Activated naive CD8-positive, alpha-beta T cell treated with anti-CD3 and anti-CD28 coated beads, Interleukin-2, amount 10 ng/mL, durations not matched to agents 7 days and 5 days (primary cell): Measurements from ENCODE around the gene IMPG2. TPM values are rescaled to one million over a fixed set of nuclear protein-coding genes. Genes with fewer than 3 reads are reported as not detected.
"Not testable (repeated sequence)": the region's sequence is repeated elsewhere in the genome, so short reads cannot be mapped to it uniquely, and the experiment has no call there.

ENCODE experiments used
- ATAC-seq: fragments of 150-1000 bp; cut with Tn5 transposase; one replicate; pipeline ENCODE4 v1.10.0; 2021; ENCODE audit warnings: low read depth, moderate library complexity
- POLR2A ChIA-PET: fragments of 350-600 bp; sonication (Branson Sonifier 250); formaldehyde crosslinking; loops from one replicate; lab custom pipeline; 2021; ENCODE audit warnings: antibody characterized with exemption; lab: Charles Lee
- DNase-seq: peaks from one replicate; pipeline ENCODE4 v3.0.0; 2021
- H3K27ac Mint-ChIP-seq: one replicate; pipeline ENCODE4 v1.8.0; 2022; ENCODE audit warnings: mild to moderate bottlenecking, mixed read lengths
- H3K27me3 Mint-ChIP-seq: one replicate; pipeline ENCODE4 v1.8.0; 2022; ENCODE audit warnings: mild to moderate bottlenecking, moderate library complexity, mixed read lengths
- H3K36me3 Mint-ChIP-seq: one replicate; pipeline ENCODE4 v1.8.0; 2021; ENCODE audit warnings: mild to moderate bottlenecking, mixed read lengths
- H3K4me1 Mint-ChIP-seq: one replicate; pipeline ENCODE4 v1.8.0; 2021; ENCODE audit warnings: mixed read lengths
- H3K4me3 Mint-ChIP-seq: one replicate; pipeline ENCODE4 v1.8.0; 2022; ENCODE audit warnings: mild to moderate bottlenecking, moderate library complexity, mixed read lengths
- H3K9me3 Mint-ChIP-seq: one replicate; pipeline ENCODE4 v1.8.0; 2021; ENCODE audit warnings: mixed read lengths
- total RNA-seq, 2 experiments: library from RNA; stranded (reverse); gene quantifications; one replicate each; pipeline ENCODE4 v1.2.3, GENCODE V29; 2021

IMPG2 gene
- total RNA-seq = under 1 TPM; 0.42 to 0.62 TPM

GRCh38 chr3:101320475-101320874 lies at the start of gene IMPG2:
TSS of gene IMPG2 (minus strand) at chr3:101320575. CDS start at chr3:101320372, 203 bp downstream.
- Mint-ChIP-seq H3K36me3 (peaks cover 7% of the 10 kb centered on the region), H3K4me3 (no peak within 1 kb of the TSS), H3K4me1 (no peaks in the 10 kb centered on the region), H3K27me3 (no peaks in the 10 kb centered on the region), H3K27ac (no peak within 1 kb of the TSS), H3K9me3 (no peaks in the 10 kb centered on the region)
- POLR2A ChIA-PET = no interaction called here
- ATAC-seq = no peak
- DNase-seq = no peak

- POLR2A ChIA-PET = no interaction called here
Measured at GRCh38 chr3:101362406-101362805, 42.0 kb upstream of the IMPG2 start.

GRCh38 chr3:101351829-101352228 lies 31.5 kb upstream of the IMPG2 start:
- DNase-seq = no peak
- H3K27me3 Mint-ChIP-seq = no peaks in the 10 kb centered on the region

More at GRCh38 chr3:101362406-101362805, 42.0 kb upstream of the IMPG2 start:
- no peak overlapping the region for H3K27ac Mint-ChIP-seq
- H3K36me3 Mint-ChIP-seq = peaks cover 60% of the 10 kb centered on the region
- peaks cover 10% of the 10 kb centered on the region for H3K9me3 Mint-ChIP-seq
- ATAC-seq (no peak), DNase-seq (no peak)
- no peaks in the 10 kb centered on the region for H3K27me3 Mint-ChIP-seq
- no peaks in the 10 kb centered on the region for H3K4me1 Mint-ChIP-seq
- no peak overlapping the region for H3K4me3 Mint-ChIP-seq

GRCh38 chr3:101340591-101340990 lies 20.2 kb upstream of the IMPG2 start:
- Mint-ChIP-seq H3K36me3 (peaks cover 21% of the 10 kb centered on the region), H3K27me3 (no peaks in the 10 kb centered on the region), H3K9me3 (no peaks in the 10 kb centered on the region), H3K4me1 (no peaks in the 10 kb centered on the region), H3K4me3 (no peak overlapping the region), H3K27ac (no peak overlapping the region)
- DNase-seq (no peak), ATAC-seq (no peak)
- POLR2A ChIA-PET = no interaction called here

More at GRCh38 chr3:101351829-101352228, 31.5 kb upstream of the IMPG2 start:
- Mint-ChIP-seq H3K4me3 (no peak overlapping the region), H3K36me3 (peaks cover 21% of the 10 kb centered on the region), H3K4me1 (peaks cover 3% of the 10 kb centered on the region), H3K27ac (no peak overlapping the region), H3K9me3 (peaks cover 4% of the 10 kb centered on the region)
- POLR2A ChIA-PET = no interaction called here
- no peak for ATAC-seq

DNA sequence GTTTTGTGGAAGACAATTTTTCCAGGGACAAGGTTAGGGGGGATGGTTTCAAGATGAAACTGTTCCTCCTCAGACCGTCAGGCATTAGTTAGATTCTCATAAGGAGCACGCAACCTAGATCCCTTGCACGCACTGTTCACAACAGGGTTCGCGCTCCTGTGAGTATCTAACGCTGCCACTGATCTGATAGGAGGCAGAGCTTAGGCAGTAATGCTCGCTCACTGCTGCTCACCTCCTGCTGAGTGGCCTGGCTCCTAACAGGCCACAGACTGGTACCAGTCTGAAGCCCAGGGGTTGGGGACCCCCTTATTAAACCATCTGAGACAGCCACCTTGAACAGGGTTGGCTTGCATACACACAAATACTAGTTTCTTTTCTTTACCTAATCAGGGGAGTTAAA lies 13.5 kb upstream of the IMPG2 start:
- no peaks in the 10 kb centered on the region for H3K27me3 Mint-ChIP-seq
- no peaks in the 10 kb centered on the region for H3K4me1 Mint-ChIP-seq
- no peak overlapping the region for H3K4me3 Mint-ChIP-seq
- POLR2A ChIA-PET = no interaction called here
- no peak overlapping the region for H3K27ac Mint-ChIP-seq
- peaks cover 14% of the 10 kb centered on the region for H3K36me3 Mint-ChIP-seq
- no peak for DNase-seq
- ATAC-seq = no peak
- H3K9me3 Mint-ChIP-seq = no peaks in the 10 kb centered on the region

DNA sequence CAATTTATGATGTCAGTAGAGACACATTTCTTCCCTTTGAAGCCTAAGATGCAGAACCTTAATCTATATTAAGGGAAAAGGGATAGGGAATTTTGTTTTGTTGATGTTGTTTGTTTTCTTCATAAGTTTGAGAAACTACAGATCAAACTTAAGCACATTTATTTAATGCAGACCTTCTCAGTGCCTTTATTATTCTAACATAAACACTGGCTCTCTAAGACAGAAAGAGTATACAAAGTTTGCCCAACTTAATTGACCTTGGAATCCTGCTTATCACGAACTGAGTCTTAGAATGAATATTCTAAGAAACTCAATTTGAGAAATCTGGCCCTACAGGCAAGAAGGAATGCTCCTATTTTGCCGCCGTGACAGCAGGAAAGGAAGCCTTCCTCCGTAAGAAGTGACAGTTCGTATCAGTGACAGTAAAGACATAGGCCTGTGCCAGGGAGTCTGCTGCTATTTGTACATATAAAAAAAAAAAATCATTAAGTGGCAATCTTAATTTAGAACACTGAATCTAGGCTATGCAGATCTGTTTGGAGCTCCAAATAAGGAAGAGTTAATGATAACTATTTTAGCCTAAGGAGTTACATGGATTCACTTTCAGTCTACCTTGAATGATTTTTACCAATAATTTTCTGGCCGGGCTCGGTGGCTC lies 8.8 kb upstream of the IMPG2 start:
- Mint-ChIP-seq H3K27ac (no peak overlapping the region), H3K4me1 (no peaks in the 10 kb centered on the region), H3K9me3 (no peaks in the 10 kb centered on the region), H3K27me3 (no peaks in the 10 kb centered on the region), H3K36me3 (peaks cover 23% of the 10 kb centered on the region), H3K4me3 (no peak overlapping the region)
- no peak for DNase-seq
- POLR2A ChIA-PET = no interaction called here
- no peak for ATAC-seq

DNA sequence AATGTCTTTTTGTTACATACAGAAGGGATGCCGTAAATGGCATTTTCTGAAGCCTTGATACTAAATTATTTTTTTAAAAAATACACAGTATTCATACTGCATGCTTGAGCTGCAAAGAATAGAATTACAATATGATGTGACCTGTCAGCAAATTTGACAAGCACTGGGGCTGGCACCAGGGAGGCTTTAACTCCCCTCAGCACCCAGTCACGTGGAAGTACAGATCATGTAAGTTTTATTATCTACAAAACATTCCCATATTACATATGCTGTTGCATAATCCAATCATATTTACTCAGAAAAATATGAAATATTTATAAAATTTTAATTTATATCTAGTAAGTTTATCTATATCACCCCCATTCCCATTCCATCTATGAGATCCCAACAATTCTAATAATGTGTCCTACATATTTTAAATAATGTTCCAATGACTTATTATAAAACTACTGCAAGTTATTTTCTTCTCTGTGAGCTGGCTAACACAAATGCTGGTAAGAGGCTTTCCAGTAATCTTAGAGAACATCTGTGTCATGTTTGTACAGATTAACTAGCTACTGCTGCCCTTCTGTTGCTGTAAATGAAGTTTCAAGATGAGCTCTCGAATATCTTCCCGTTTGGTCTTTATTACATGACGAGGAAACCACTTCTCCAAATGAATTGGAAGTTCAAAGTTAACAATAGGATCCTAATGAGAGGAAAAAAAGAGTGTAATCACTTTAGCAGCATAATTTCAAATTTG lies 5.2 kb upstream of the IMPG2 start:
- H3K4me3 Mint-ChIP-seq = no peak overlapping the region
- no peak for ATAC-seq

DNA sequence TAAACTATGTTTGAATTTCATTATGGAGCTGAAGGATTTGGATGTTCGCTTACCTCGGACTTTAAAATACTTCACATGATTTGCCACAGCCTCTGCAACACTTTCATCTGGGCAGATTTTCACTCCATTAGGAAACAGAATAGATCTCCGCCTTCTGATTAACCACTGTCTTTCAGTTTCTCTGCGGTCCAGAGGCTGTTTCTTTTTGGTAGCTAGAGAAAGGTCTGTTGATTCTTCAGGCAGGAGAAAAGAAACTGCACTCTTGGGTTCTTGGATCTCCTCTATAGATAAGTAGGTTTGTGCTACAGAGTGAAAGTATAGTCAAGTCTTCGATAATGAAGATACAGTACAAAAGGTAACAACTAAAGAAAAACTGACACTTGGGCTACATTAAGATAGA lies 844 bp downstream of the IMPG2 start:
- POLR2A ChIA-PET = no interaction called here
- no peaks in the 10 kb centered on the region for H3K4me1 Mint-ChIP-seq
- ATAC-seq = no peak
- H3K27me3 Mint-ChIP-seq = no peaks in the 10 kb centered on the region
- no peak overlapping the region for H3K27ac Mint-ChIP-seq
- H3K36me3 Mint-ChIP-seq = peaks cover 9% of the 10 kb centered on the region
- no peak overlapping the region for H3K4me3 Mint-ChIP-seq
- DNase-seq = no peak
- H3K9me3 Mint-ChIP-seq = no peaks in the 10 kb centered on the region

More for the DNA sequence above, 5.2 kb upstream of the IMPG2 start:
- Mint-ChIP-seq H3K4me1 (no peaks in the 10 kb centered on the region), H3K9me3 (no peaks in the 10 kb centered on the region), H3K36me3 (peaks cover 27% of the 10 kb centered on the region), H3K27ac (no peak overlapping the region), H3K27me3 (no peaks in the 10 kb centered on the region)
- POLR2A ChIA-PET = no interaction called here
- DNase-seq = no peak

DNA sequence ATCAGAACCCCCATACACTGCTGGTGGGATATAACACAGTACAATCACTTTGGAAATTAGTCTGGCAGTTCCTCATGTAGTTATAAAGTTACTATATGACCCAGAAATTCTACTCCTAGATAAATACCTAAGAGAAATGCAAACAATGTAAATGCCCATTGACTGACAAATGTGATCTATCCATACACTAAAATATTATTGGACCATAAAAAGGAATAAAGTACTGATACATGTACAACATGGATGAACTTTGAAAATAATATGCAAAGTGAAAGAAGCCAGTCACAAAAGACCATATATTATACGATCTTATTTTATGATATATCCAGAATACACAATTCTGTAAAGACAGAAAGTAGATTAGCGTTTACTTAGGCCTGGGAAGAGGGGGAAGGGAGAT lies 7.8 kb downstream of the IMPG2 start:
- Mint-ChIP-seq H3K36me3 (peaks cover 32% of the 10 kb centered on the region), H3K4me1 (no peaks in the 10 kb centered on the region), H3K9me3 (peaks cover 22% of the 10 kb centered on the region), H3K27me3 (no peaks in the 10 kb centered on the region), H3K4me3 (no peak overlapping the region), H3K27ac (no peak overlapping the region)
- ATAC-seq (no peak), DNase-seq (no peak)
- POLR2A ChIA-PET = no interaction called here

DNA sequence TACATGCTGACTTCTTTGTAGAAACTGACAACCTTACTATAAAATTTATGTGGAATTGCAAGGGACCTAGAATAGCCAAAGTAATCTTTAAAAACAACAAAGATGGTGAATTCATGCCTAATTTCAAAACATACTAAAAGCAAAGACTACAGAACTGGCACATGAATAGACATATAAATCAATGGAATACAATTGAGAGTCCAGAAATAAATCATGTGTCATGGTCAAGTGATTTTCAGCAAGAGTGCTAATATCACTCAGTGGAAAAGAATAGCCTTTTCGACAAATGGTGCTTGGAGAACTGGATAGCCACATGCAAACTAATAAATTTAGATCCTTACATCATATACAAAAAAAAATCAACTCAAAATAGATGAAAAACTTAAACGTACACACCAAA lies 8.7 kb downstream of the IMPG2 start:
- peaks cover 25% of the 10 kb centered on the region for H3K9me3 Mint-ChIP-seq
- H3K36me3 Mint-ChIP-seq = peaks cover 33% of the 10 kb centered on the region
- H3K4me1 Mint-ChIP-seq = no peaks in the 10 kb centered on the region
- no peak overlapping the region for H3K27ac Mint-ChIP-seq
- POLR2A ChIA-PET = no interaction called here
- DNase-seq = no peak
- ATAC-seq = no peak
- no peaks in the 10 kb centered on the region for H3K27me3 Mint-ChIP-seq
- no peak overlapping the region for H3K4me3 Mint-ChIP-seq

DNA sequence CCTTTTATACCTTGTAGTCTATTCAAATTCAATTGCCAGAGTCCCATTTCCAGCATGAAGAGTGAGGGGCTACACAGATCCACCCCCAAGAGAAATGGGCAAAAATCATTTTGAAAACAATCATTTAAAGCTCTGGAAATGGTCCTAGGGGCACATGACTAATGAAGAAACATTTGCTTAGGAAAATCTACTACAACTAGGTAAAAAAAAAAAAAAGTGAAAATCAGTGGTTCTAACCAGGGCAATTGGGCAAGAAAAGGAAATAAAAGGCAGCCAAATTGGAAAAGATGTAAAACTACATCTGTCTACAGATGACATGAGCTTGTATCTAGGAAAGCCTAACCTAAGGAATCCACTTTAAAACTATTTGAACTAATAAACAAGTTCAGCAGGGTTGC lies 9.4 kb downstream of the IMPG2 start:
- POLR2A ChIA-PET = no interaction called here
- Mint-ChIP-seq H3K27ac (no peak overlapping the region), H3K36me3 (peaks cover 33% of the 10 kb centered on the region)

DNA sequence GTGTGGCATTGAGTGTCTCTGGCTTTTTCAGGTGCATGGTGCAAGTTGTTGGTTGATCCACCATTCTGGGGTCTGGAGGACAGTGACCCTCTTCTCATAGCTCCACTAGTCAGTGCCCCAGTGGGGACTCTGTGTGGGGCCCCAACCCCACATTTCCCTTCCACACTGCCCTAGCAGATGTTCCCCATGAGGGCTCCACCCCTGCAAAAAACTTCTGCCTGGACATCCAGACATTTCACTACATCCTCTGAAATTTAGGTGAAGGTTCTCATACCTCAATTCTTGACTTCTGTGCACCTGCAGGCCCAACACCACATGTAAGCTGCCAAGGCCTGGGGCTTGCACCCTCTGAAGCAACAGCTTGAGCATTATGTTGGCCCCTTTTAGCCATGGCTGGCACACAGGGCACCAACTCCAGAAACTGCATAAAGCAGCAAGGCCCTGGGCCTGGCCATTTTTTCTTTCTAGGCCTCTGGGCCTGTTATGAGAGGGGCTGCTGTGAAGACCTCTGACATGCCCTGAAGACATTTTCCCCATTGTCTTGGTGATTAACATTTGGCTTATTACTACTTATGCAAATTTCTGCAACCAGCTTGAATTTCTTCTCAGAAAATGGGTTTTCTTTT lies 12.1 kb downstream of the IMPG2 start:
- H3K27me3 Mint-ChIP-seq, POLR2A ChIA-PET: not testable (repeated sequence)

More for the DNA sequence above, 9.4 kb downstream of the IMPG2 start:
- H3K4me1 Mint-ChIP-seq = no peaks in the 10 kb centered on the region
- peaks cover 25% of the 10 kb centered on the region for H3K9me3 Mint-ChIP-seq
- no peak overlapping the region for H3K4me3 Mint-ChIP-seq
- no peaks in the 10 kb centered on the region for H3K27me3 Mint-ChIP-seq
- no peak for ATAC-seq
- DNase-seq = no peak

DNA sequence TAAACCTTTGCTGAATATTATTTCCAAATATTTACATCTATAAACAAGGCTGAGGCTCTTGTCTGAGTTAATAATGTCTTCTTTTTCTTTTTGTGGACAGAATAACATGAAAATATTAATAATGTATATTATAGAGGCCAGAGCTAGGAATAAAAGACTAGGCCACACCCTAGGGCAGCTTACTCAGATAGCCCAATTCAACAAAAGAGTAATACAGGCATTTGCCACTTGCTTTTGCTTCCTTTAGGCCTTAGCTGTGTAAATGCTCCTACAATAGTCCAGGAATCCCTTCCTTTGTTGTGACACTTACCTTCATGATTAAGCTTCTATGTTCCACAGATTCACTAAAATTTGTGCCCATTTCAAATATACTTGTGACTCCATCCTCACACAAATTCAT lies 16.5 kb downstream of the IMPG2 start:
- Mint-ChIP-seq H3K4me1 (no peaks in the 10 kb centered on the region), H3K36me3 (peaks cover 22% of the 10 kb centered on the region), H3K27ac (no peak overlapping the region), H3K9me3 (peaks cover 17% of the 10 kb centered on the region), H3K4me3 (no peak overlapping the region), H3K27me3 (no peaks in the 10 kb centered on the region)
- DNase-seq = no peak
- no peak for ATAC-seq
- POLR2A ChIA-PET = interaction anchor here (0.5 kb wide), 1 partner anchor 267 kb away, joined by 4 read pairs; no protein-coding TSS in a partner anchor

More for the DNA sequence above, 12.1 kb downstream of the IMPG2 start:
- peaks cover 32% of the 10 kb centered on the region for H3K36me3 Mint-ChIP-seq
- not testable (repeated sequence) for H3K4me1 Mint-ChIP-seq, H3K4me3 Mint-ChIP-seq, DNase-seq, ATAC-seq, H3K27ac Mint-ChIP-seq
- peaks cover 25% of the 10 kb centered on the region for H3K9me3 Mint-ChIP-seq
